PC-9 (cell line): ENCODE data around the gene ENTPD7.

Experiments used
- EZH2 ChIP-seq: fragments of 200-600 bp; sonication (generic); IDR thresholded peaks from 2 replicates; pipeline ENCODE4 v1.8.0; 2017; ENCODE audit warnings: antibody characterized with exemption, low read depth
- TF ChIP-seq, protein P1 (sequence below): fragments of 200-600 bp; sonication (generic); conservative IDR thresholded peaks from 2 replicates; pipeline ENCODE4 v1.6.1; 2017; ENCODE audit warnings: mixed run types, antibody characterized with exemption, mild to moderate bottlenecking, moderate library complexity

DNA sequence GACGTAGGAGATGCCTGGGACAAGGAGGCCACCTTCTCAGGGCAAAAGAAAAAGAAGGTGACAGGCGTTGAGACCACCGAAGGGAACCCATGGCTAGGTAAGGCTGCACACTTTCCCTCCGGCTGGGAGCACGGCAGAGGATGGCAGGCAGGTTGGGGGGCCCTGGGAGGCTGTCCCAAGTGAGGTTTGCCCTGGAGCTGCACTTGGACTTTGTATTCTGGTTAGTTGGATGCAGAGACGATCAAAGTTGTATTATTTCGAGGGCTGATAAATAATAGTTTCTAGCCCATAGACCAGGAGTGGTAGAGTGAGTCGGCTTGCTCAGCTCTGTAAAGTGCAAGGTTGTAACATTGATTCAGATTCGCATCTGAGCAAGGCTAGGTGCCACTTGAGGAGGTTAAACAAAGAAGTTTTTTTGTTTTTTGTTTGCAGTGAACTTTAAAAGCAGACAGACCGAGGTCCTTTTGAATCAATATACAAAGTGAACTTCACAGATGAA lies 608 bp downstream of the ENTPD7 start:
- TF ChIP-seq, protein P1, sequence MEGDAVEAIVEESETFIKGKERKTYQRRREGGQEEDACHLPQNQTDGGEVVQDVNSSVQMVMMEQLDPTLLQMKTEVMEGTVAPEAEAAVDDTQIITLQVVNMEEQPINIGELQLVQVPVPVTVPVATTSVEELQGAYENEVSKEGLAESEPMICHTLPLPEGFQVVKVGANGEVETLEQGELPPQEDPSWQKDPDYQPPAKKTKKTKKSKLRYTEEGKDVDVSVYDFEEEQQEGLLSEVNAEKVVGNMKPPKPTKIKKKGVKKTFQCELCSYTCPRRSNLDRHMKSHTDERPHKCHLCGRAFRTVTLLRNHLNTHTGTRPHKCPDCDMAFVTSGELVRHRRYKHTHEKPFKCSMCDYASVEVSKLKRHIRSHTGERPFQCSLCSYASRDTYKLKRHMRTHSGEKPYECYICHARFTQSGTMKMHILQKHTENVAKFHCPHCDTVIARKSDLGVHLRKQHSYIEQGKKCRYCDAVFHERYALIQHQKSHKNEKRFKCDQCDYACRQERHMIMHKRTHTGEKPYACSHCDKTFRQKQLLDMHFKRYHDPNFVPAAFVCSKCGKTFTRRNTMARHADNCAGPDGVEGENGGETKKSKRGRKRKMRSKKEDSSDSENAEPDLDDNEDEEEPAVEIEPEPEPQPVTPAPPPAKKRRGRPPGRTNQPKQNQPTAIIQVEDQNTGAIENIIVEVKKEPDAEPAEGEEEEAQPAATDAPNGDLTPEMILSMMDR = no peak
- TF ChIP-seq EZH2 = no peak
